GM12878 (cell line): ENCODE measurements around the gene ZNF771.

Experiments
- CBX5 ChIP-seq: sonication (generic); IDR thresholded peaks from 2 replicates; pipeline ENCODE4 v1.6.1; 2016; ENCODE audit warnings: low read depth, moderate library complexity, mild to moderate bottlenecking, inconsistent platforms
- CEBPB ChIP-seq, 2 experiments: fragments of 150-350 bp in 1 of 2; IDR thresholded peaks; 2 replicates each; pipeline ENCODE4 v1.6.1; 2012 to 2014; ENCODE audit warnings: low read depth in 2 of 2, low read length in 2 of 2, borderline replicate concordance in 1 of 2, inconsistent platforms in 1 of 2
- EZH2 ChIP-seq: IDR thresholded peaks from 2 replicates; pipeline ENCODE4 v1.6.1; 2012; ENCODE audit warnings: low read depth, mild to moderate bottlenecking, control low read depth, inconsistent platforms, low read length, borderline replicate concordance; ENCODE audit not compliant: control insufficient read depth
- KAT2A ChIP-seq: conservative IDR thresholded peaks from 2 replicates; pipeline ENCODE4 v1.6.1; 2011; ENCODE audit warnings: low read depth, low read length; ENCODE audit not compliant: control insufficient read depth
- NFIC ChIP-seq: IDR thresholded peaks from 2 replicates; pipeline ENCODE4 v1.6.1; 2012; ENCODE audit warnings: low read depth, mild to moderate bottlenecking, inconsistent platforms, low read length, moderate library complexity
- PAX8 ChIP-seq: fragments of 450-650 bp; IDR thresholded peaks from 2 replicates; pipeline ENCODE4 v1.6.1; 2017; ENCODE audit warnings: mild to moderate bottlenecking, moderate library complexity
- POLR2A ChIP-seq: IDR thresholded peaks from 2 replicates; pipeline ENCODE4 v1.6.1; 2011; ENCODE audit warnings: low read depth, mild to moderate bottlenecking, low read length
- POLR2AphosphoS5 ChIP-seq: IDR thresholded peaks from 2 replicates; pipeline ENCODE4 v1.6.1; 2011; ENCODE audit warnings: mild to moderate bottlenecking, low read length, inconsistent platforms
- POU2F2 ChIP-seq: IDR thresholded peaks from 3 replicates; pipeline ENCODE4 v1.6.1; 2011; ENCODE audit warnings: low read depth, mild to moderate bottlenecking, low read length, borderline replicate concordance
- RBBP5 ChIP-seq: fragments of 200-600 bp; sonication (generic); conservative IDR thresholded peaks from 2 replicates; pipeline ENCODE4 v1.6.1; 2016
- RCOR1 ChIP-seq: conservative IDR thresholded peaks from 2 replicates; pipeline ENCODE4 v1.6.1; 2012; ENCODE audit warnings: low read depth, low read length, improper control_type of control experiment
- SMC3 ChIP-seq: IDR thresholded peaks from 2 replicates; pipeline ENCODE4 v1.6.1; 2011; ENCODE audit warnings: low read length, improper control_type of control experiment, borderline replicate concordance
- ZNF274 ChIP-seq: IDR thresholded peaks from one replicate; pipeline ENCODE4 v1.8.0; 2011; ENCODE audit not compliant: insufficient read length, insufficient read depth
- TF ChIP-seq, protein P1 (sequence below), 3 experiments: IDR thresholded peaks in 2 of 3; conservative IDR thresholded peaks in 1 of 3; 2 replicates each; pipeline ENCODE4 v1.5.1; 2011; ENCODE audit warnings: low read depth in 3 of 3, low read length in 3 of 3, mild to moderate bottlenecking in 3 of 3, control low read depth in 2 of 3, moderate library complexity in 2 of 3, inconsistent platforms in 1 of 3, mixed read lengths in 1 of 3; ENCODE audit not compliant: control insufficient read depth in 2 of 3, insufficient read depth in 1 of 3; ENCODE audit errors: extremely low read depth in 1 of 3

DNA sequence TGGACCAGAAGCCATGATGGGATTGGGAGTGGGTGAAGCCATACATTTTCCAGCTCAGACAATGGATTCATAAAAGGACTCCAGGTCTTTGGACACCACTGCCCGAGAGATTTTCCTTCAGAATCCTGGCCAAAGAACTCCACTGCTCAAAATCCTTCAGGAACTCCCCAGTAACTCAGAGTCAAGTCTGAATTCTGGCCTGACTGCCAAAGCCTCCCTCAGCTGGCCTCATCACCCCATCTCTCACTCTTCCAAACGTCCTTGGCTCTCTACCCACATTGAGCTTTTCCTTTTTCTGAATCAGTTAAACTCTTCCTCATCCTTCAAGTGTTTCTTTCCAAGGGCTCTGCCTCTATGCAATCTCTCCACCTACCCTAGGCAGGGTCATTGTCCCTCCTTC, 23.9 kb upstream of the ZNF771 start:
- TF ChIP-seq, protein P1, sequence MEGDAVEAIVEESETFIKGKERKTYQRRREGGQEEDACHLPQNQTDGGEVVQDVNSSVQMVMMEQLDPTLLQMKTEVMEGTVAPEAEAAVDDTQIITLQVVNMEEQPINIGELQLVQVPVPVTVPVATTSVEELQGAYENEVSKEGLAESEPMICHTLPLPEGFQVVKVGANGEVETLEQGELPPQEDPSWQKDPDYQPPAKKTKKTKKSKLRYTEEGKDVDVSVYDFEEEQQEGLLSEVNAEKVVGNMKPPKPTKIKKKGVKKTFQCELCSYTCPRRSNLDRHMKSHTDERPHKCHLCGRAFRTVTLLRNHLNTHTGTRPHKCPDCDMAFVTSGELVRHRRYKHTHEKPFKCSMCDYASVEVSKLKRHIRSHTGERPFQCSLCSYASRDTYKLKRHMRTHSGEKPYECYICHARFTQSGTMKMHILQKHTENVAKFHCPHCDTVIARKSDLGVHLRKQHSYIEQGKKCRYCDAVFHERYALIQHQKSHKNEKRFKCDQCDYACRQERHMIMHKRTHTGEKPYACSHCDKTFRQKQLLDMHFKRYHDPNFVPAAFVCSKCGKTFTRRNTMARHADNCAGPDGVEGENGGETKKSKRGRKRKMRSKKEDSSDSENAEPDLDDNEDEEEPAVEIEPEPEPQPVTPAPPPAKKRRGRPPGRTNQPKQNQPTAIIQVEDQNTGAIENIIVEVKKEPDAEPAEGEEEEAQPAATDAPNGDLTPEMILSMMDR (IDR thresholded peaks at IDR 0.05 in 2 of 3, conservative IDR thresholded peaks at IDR 0.05 in 1 of 3; ENCODE audit: control insufficient read depth in 2 of 3, extremely low read depth in 1 of 3, insufficient read depth in 1 of 3, low read depth in 3 of 3, low read length in 3 of 3), result no peak
- TF ChIP-seq CEBPB (IDR thresholded peaks at IDR 0.05; ENCODE audit: borderline replicate concordance in 1 of 2, low read depth in 2 of 2, low read length in 2 of 2) (no peak), RBBP5 (no peak), NFIC (no peak), RCOR1 (no peak), POLR2A (no peak), PAX8 (no peak), ZNF274 (no peak), EZH2 (no peak), SMC3 (no peak), POU2F2 (no peak), POLR2AphosphoS5 (no peak), KAT2A (no peak), CBX5 (no peak)
